Lower leg skin (tissue), 4 donors: ENCODE results near the gene SWT1. TPM values are rescaled to one million over a fixed set of nuclear protein-coding genes. Genes with fewer than 3 reads are reported as not detected.

Experiments used
- DNase-seq, 2 donors: peaks; one replicate each; pipeline ENCODE4 v3.0.0-alpha.2; 2019; ENCODE audit warnings: low spot score in 2 of 2
- H3K4me3 ChIP-seq: fragments of 200-600 bp; sonication (generic); 2 replicates; pipeline ENCODE4 v1.5.1; 2017; ENCODE audit warnings: mild to moderate bottlenecking, low read depth; ENCODE audit not compliant: poor library complexity, severe bottlenecking
- POLR2A ChIP-seq, 2 donors: fragments of 450-650 bp; IDR thresholded peaks; one replicate each; pipeline ENCODE4 v1.6.1; 2016 to 2017; ENCODE audit warnings: antibody characterized with exemption in 2 of 2, mild to moderate bottlenecking in 1 of 2, moderate library complexity in 1 of 2
- WGBS, 2 donors: methylation state at CpG; one replicate each; pipeline ENCODE4 v1.1.5; 2018; 5-methylcytosine and 5-hydroxymethylcytosine counted together
- intact Hi-C: fragments of 100-400 bp; cut with DNase I; formaldehyde crosslinking; loops from one replicate; pipeline ENCODE4 v1.15.0; 2023; ENCODE audit warnings: low total_unique reads
- total RNA-seq, 4 donors: library from RNA; depleted of rRNA; stranded (reverse); fragments of >200 nt; gene quantifications; one replicate each; pipeline ENCODE4 v1.1.0, GENCODE V29; 2016
- TF ChIP-seq, protein P1 (sequence below), 3 donors: fragments of 450-650 bp; IDR thresholded peaks; one replicate each; pipeline ENCODE4 v1.5.1; 2016; ENCODE audit warnings: antibody characterized with exemption in 3 of 3, mild to moderate bottlenecking in 3 of 3, moderate library complexity in 2 of 3

The SWT1 gene, protein sequence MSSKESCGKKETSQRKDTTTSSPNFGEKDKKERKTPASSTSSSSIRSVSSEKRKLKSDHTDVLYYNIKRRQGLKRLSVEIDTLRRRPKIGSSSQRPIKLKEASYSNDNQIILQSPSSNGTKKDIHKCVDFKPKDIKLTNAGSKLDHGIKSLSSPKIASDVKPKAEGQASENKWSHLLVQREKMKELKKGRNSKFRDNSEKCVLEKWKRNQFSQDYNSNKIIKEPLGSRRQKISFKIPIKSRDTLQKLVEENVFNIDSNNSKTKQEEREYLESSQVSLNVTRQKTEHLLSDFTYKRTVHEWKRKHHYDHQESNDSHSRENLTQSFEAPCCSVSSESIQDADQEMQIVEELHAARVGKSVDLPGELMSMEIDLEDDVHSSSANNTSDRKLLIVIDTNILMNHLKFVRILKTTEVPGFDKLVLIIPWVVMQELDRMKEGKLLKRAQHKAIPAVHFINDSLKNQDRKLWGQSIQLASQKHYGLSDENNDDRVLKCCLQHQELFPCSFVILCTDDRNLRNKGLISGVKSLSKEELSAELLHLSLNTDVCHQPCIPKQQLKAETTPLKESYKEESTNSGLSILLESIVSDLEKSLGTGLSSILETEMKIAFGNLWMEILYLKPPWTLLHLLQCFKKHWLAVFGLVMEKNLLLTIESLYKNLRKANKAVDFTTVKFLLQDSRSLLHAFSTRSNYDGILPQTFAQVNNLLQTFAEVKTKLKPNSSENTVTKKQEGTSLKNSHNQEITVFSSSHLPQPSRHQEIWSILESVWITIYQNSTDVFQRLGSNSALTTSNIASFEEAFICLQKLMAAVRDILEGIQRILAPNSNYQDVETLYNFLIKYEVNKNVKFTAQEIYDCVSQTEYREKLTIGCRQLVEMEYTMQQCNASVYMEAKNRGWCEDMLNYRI
- 1 to 10 TPM; 3.9 to 6.3 (median 4.5) TPM for total RNA-seq

DNA sequence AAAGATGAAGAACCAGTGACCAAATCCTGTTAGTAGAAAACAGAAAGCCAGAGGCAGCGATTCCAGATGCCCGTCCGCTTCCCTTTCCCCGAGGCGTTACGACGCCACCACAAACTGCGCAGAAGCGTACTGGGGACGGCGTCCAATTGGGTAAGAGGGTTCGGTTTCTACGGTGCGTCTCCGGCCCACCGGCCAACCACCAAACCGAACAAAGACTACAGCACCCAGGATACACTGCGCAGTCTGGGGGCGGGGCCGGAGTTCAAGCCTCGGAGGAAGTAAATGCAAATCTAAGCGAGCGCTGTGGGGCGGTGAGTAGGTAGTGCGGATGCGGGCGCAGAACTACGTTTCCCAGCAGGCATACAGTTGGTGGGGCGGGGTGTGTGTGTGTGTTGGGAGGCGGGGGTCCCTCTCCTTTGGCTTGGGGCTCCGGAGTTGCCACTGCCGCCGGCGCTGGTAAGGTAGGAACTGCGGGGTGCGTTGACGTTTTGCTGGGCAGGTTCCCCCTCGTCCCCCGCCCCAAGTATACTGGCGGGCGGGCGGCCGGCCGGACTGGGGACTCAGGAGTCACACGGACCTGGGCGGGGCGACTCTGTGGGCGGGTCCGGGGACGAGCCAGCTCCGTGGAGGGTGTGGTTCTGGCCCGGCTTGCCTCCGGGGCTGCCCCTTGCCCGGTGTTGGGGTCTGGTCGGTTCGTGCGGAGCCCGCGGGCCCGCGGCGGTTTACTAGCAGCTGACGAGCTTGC, at the start of gene SWT1, which contains the start of gene TRMT1L:
Gene SWT1, plus strand, starts transcription at position 314 of the 745 bp plus-strand sequence. CDS start 3,675 bp downstream, outside the sequence.
Gene TRMT1L, minus strand, starts transcription at position 100 of the 745 bp plus-strand sequence. CDS start 241 bp downstream, outside the sequence.
- H3K4me3 ChIP-seq = peak within 1 kb of the TSS; percentile 87

DNA sequence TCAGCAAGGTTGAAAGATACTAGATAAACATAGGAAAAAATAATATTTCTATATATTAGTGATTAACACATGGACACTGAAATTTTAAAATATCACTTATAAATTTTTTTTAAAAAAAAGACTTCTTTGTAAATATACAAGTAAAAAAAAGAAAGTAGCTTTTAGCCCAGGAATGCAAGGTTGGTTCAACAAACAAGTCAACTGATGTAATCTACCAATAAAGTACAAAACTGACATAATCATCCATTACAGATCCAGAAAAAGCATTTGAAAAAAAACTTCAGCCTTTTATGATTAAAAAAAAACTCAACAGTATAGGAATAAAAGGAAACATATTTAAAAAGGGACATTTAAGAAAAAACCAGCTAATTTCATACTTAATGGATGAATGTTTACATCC, 48.6 kb upstream of the SWT1 start:
- H3K4me3 ChIP-seq = no peak overlapping the region
- intact Hi-C loops = no loop called here
- no peak for DNase-seq
- TF ChIP-seq, protein P1, sequence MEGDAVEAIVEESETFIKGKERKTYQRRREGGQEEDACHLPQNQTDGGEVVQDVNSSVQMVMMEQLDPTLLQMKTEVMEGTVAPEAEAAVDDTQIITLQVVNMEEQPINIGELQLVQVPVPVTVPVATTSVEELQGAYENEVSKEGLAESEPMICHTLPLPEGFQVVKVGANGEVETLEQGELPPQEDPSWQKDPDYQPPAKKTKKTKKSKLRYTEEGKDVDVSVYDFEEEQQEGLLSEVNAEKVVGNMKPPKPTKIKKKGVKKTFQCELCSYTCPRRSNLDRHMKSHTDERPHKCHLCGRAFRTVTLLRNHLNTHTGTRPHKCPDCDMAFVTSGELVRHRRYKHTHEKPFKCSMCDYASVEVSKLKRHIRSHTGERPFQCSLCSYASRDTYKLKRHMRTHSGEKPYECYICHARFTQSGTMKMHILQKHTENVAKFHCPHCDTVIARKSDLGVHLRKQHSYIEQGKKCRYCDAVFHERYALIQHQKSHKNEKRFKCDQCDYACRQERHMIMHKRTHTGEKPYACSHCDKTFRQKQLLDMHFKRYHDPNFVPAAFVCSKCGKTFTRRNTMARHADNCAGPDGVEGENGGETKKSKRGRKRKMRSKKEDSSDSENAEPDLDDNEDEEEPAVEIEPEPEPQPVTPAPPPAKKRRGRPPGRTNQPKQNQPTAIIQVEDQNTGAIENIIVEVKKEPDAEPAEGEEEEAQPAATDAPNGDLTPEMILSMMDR (IDR thresholded peaks at IDR 0.05) = no peak
- no peak for TF ChIP-seq POLR2A (IDR thresholded peaks at IDR 0.05)

More for the DNA sequence above, at the start of gene SWT1, which contains the start of gene TRMT1L:
- TF ChIP-seq POLR2A (IDR thresholded peaks at IDR 0.05) = peak in 1 of 2 donors; percentile 94
- TF ChIP-seq, protein P1 (IDR thresholded peaks at IDR 0.05) = no peak
- 0 to 1% methylated on average over 52 to 61 of the region's 63 CpGs for WGBS, 2 donors
- DNase-seq = peak; percentile 100
- intact Hi-C loops = no loop called here

DNA sequence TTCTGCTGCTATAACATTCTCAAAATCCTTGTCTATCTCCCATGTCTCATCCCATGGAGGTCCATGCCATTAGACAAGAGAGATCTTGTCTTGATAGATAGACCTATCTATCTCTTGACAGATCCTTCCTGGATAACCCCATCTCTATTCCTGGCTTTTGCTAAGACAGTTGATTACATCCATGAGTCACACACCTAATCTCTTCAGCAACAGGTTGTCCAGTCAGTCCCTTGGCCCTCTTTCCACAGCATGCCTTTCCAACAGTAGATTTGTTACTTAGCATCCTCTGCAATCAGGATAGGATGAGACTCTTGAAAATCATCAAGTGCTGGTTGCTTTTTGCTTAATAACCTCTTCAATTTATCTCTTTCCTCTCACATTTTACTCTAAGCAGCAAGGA, 46.8 kb upstream of the SWT1 start:
- DNase-seq = no peak
- no peak for TF ChIP-seq POLR2A (IDR thresholded peaks at IDR 0.05)
- TF ChIP-seq, protein P1 (IDR thresholded peaks at IDR 0.05) = no peak
- no peak overlapping the region for H3K4me3 ChIP-seq
- intact Hi-C loops = no loop called here

DNA sequence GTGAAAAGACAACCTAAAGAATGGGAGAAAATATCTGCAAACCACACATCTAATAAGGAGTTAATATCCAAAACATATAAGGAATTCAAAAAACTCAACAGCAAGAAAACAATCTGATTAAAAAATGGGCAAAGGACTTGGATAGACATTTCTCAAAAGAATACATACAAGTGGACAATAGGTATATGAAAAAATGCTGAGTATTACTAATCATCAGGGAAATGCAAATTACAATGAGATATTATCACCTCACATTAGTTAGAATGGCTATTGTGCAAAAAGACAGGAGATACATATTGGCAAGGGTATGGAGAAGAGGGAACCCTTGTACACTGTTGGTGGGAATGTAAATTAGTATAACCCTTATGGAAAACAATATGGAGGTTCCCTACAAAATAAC, 45.1 kb upstream of the SWT1 start:
- no peak overlapping the region for H3K4me3 ChIP-seq
- DNase-seq = no peak
- intact Hi-C loops = no loop called here
- TF ChIP-seq, protein P1 (IDR thresholded peaks at IDR 0.05) = no peak
- TF ChIP-seq POLR2A (IDR thresholded peaks at IDR 0.05) = no peak

DNA sequence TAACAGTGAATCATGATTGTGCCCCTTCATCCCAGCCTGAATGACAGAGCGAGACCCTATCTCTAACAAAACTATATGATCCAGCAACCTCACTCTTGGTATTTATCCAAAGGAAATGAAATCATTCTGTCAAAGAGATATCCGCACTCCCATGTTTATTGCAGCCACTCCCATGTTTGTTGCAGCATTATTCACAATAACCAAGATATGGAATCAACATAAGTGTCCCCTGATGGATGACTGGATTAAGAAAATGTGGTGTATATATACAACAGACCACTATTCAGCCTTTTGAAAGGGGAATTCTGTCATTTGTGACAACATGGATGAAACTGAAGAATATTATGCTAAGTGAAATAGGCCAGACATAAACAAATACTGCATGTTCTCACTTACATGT, 44.6 kb upstream of the SWT1 start:
- H3K4me3 ChIP-seq = no peak overlapping the region
- TF ChIP-seq, protein P1 (IDR thresholded peaks at IDR 0.05) = no peak
- no peak for TF ChIP-seq POLR2A (IDR thresholded peaks at IDR 0.05)
- no peak for DNase-seq
- 77 to 83% methylated on average over 2 of the region's 2 CpGs for WGBS, 2 donors
- intact Hi-C loops = no loop called here
